Fibroblast of lung (primary cell): ENCODE measurements around the gene EPB42. TPM values are rescaled to one million over a fixed set of nuclear protein-coding genes. Genes with fewer than 3 reads are reported as not detected.
"Not testable (repeated sequence)": the region's sequence is repeated elsewhere in the genome, so short reads cannot be mapped to it uniquely, and the experiment has no call there.

Source experiments
- DNase-seq, 2 donors: peaks; one replicate each; pipeline versions ENCODE4 v3.0.0 to v3.0.0-alpha.2; 2010; ENCODE audit warnings: low read depth in 2 of 2
- H2AFZ ChIP-seq: 2 replicates; pipeline ENCODE4 v1.5.1; 2012; ENCODE audit warnings: low read length, control low read depth, inconsistent platforms
- H3K27ac ChIP-seq: 2 replicates; pipeline ENCODE4 v1.5.1; 2011; ENCODE audit warnings: low read length, control low read depth; ENCODE audit not compliant: insufficient read depth
- H3K27me3 ChIP-seq: 2 replicates; pipeline ENCODE4 v1.5.1; 2011; ENCODE audit warnings: mild to moderate bottlenecking, low read length; ENCODE audit not compliant: control insufficient read depth, insufficient read depth
- H3K36me3 ChIP-seq: 2 replicates; pipeline ENCODE4 v1.5.1; 2011; ENCODE audit warnings: low read length; ENCODE audit not compliant: control insufficient read depth, insufficient read depth
- H3K4me1 ChIP-seq: 2 replicates; pipeline ENCODE4 v1.5.1; 2011; ENCODE audit warnings: low read length; ENCODE audit not compliant: control insufficient read depth, insufficient read depth; ENCODE audit errors: extremely low read depth
- H3K4me2 ChIP-seq: 2 replicates; pipeline ENCODE4 v1.5.1; 2011; ENCODE audit warnings: low read length, control low read depth; ENCODE audit not compliant: insufficient read depth; ENCODE audit errors: extremely low read depth
- H3K4me3 ChIP-seq, 4 experiments: fragments of 200-600 bp in 1 of 4; sonication (generic) in 1 of 4; replicated peaks in 1 of 4; 2 replicates each; pipeline ENCODE4 v1.5.1; 2011 to 2016; ENCODE audit warnings: low read length in 4 of 4, low read depth in 3 of 4, mild to moderate bottlenecking in 3 of 4, control low read depth in 2 of 4, inconsistent platforms in 1 of 4, mixed read lengths in 1 of 4; ENCODE audit not compliant: insufficient read depth in 1 of 4; ENCODE audit errors: control extremely low read depth in 1 of 4
- H3K79me2 ChIP-seq: 2 replicates; pipeline ENCODE4 v1.5.1; 2012; ENCODE audit warnings: mild to moderate bottlenecking, low read length, inconsistent platforms; ENCODE audit not compliant: control insufficient read depth, insufficient read depth
- H3K9ac ChIP-seq: 2 replicates; pipeline ENCODE4 v1.5.1; 2011; ENCODE audit warnings: mild to moderate bottlenecking, low read length, control low read depth; ENCODE audit not compliant: insufficient read depth
- H3K9me3 ChIP-seq: 2 replicates; pipeline ENCODE4 v1.5.1; 2012; ENCODE audit warnings: low read depth, low read length; ENCODE audit not compliant: control insufficient read depth, insufficient read depth
- H4K20me1 ChIP-seq: 2 replicates; pipeline ENCODE4 v1.5.1; 2011; ENCODE audit warnings: low read length; ENCODE audit not compliant: control insufficient read depth, insufficient read depth; ENCODE audit errors: extremely low read depth
- CTCF ChIP-seq, 2 donors: IDR thresholded peaks in 1 of 2; conservative IDR thresholded peaks in 1 of 2; 1 replicate in 1 of 2; 2 replicates in 1 of 2; pipeline ENCODE4 v1.5.1; 2011 to 2012; ENCODE audit warnings: low read length in 2 of 2, control low read depth in 1 of 2, inconsistent platforms in 1 of 2, low read depth in 1 of 2, mild to moderate bottlenecking in 1 of 2
- EZH2 ChIP-seq: IDR thresholded peaks from 2 replicates; pipeline ENCODE4 v1.5.1; 2012; ENCODE audit warnings: low read length, control low read depth, mild to moderate bottlenecking; ENCODE audit errors: missing control alignments
- polyA plus RNA-seq, 2 donors: library from polyadenylated mRNA; depleted of rRNA in 1 of 2; stranded (reverse) in 1 of 2; unstranded in 1 of 2; fragments of >200 nt; gene quantifications; 2 replicates each; pipeline ENCODE4 v1.2.1, GENCODE V29; 2011 to 2012; ENCODE audit warnings: missing spikeins in 1 of 2
- total RNA-seq: library from RNA; depleted of rRNA; stranded (reverse); fragments of >200 nt; gene quantifications from 2 replicates; pipeline ENCODE4 v1.2.1, GENCODE V29; 2014

EPB42 gene
- total and polyA plus RNA-seq, 2 donors (not counting 1 experiment from before 2014, with no cell fraction given), result not detected

- Histone ChIP-seq H3K27me3 (no peaks in the 10 kb centered on the region), H3K9me3 (no peaks in the 10 kb centered on the region), H3K4me3 (no peak overlapping the region), H2AFZ (no peak overlapping the region), H4K20me1 (no peaks in the 10 kb centered on the region), H3K27ac (no peak overlapping the region), H3K9ac (no peak overlapping the region), H3K79me2 (no peaks in the 10 kb centered on the region), H3K36me3 (peaks cover 4% of the 10 kb centered on the region), H3K4me2 (no peak overlapping the region), H3K4me1 (no peaks in the 10 kb centered on the region)
- no peak for TF ChIP-seq CTCF (conservative IDR thresholded peaks at IDR 0.05 in 1 of 2, IDR thresholded peaks at IDR 0.05 in 1 of 2; ENCODE audit: low read depth in 1 of 2, low read length in 2 of 2)
- TF ChIP-seq EZH2, result no peak
- no peak for DNase-seq
These were observed 20.8 kb downstream of the EPB42 start for GRCh38 chr15:43199945-43200488.

- Histone ChIP-seq H4K20me1 (no peaks in the 10 kb centered on the region), H3K36me3 (peaks cover 4% of the 10 kb centered on the region), H3K4me1 (peaks cover 2% of the 10 kb centered on the region), H3K9ac (no peak overlapping the region), H3K79me2 (no peaks in the 10 kb centered on the region), H3K27me3 (no peaks in the 10 kb centered on the region), H3K4me3 (no peak overlapping the region), H3K27ac (no peak overlapping the region), H2AFZ (no peak overlapping the region), H3K4me2 (no peak overlapping the region), H3K9me3 (no peaks in the 10 kb centered on the region)
- no peak for DNase-seq
- no peak for TF ChIP-seq EZH2
- TF ChIP-seq CTCF (conservative IDR thresholded peaks at IDR 0.05 in 1 of 2, IDR thresholded peaks at IDR 0.05 in 1 of 2; ENCODE audit: low read depth in 1 of 2, low read length in 2 of 2), result no peak
These were observed 21.8 kb downstream of the EPB42 start for GRCh38 chr15:43198992-43199391.

- H3K79me2 ChIP-seq, H3K9me3 ChIP-seq, H3K9ac ChIP-seq, H3K4me3 ChIP-seq, H3K27ac ChIP-seq, H3K36me3 ChIP-seq, H4K20me1 ChIP-seq, H3K27me3 ChIP-seq, H2AFZ ChIP-seq, DNase-seq, H3K4me2 ChIP-seq, H3K4me1 ChIP-seq: not testable (repeated sequence)
These were observed 22.3 kb downstream of the EPB42 start for GRCh38 chr15:43198556-43198955.

- H3K27me3 ChIP-seq, H3K9ac ChIP-seq, H3K36me3 ChIP-seq, H3K9me3 ChIP-seq, H3K4me1 ChIP-seq, H4K20me1 ChIP-seq, DNase-seq, H3K4me3 ChIP-seq, H3K79me2 ChIP-seq, H3K27ac ChIP-seq, H2AFZ ChIP-seq, H3K4me2 ChIP-seq: not testable (repeated sequence)
These were observed 23.0 kb downstream of the EPB42 start for GRCh38 chr15:43197773-43198172.
